ENCODE data around the gene TSHZ2. TPM values are rescaled to one million over a fixed set of nuclear protein-coding genes. Genes with fewer than 3 reads are reported as not detected.

TSHZ2 gene
- total RNA-seq, 1 experiment from 2014 or later = 0.07 TPM

- H3K79me1 ChIP-seq (ENCODE audit: insufficient read depth, low read depth, low read length, poor library complexity, severe bottlenecking) = no peaks in the 10 kb centered on the region
- no peak overlapping the region for H3K4ac ChIP-seq (ENCODE audit: low read depth, low read length)
- no peak overlapping the region for H3K18ac ChIP-seq (ENCODE audit: insufficient read length, low read depth, low read length)
- H3K27me3 ChIP-seq (ENCODE audit: insufficient read depth, low read length) = no peaks in the 10 kb centered on the region
- H4K5ac ChIP-seq (ENCODE audit: insufficient read length, low read depth, low read length) = no peak overlapping the region
- no CpG with 5 or more reads among the region's 8 CpGs for WGBS (ENCODE audit: extremely low coverage, insufficient read length, low lambda C conversion rate)
- Mint-ChIP-seq H3K27ac (no peak overlapping the region), H3K4me1 (no peaks in the 10 kb centered on the region; a peak in 1 of 4 replicates), H3K4me3 (no peak overlapping the region), H3K9me3 (no peaks in the 10 kb centered on the region; a peak in 1 of 5 replicates), H3K36me3 (ENCODE audit: insufficient read depth in 1 of 3, low read depth in 3 of 3) (no peaks in the 10 kb centered on the region), H3K27me3 (ENCODE audit: low read depth) (no peaks in the 10 kb centered on the region; the same call in 1 of the 2 replicates)
- H3K4me1 ChIP-seq (ENCODE audit: insufficient read depth, low read length) = no peaks in the 10 kb centered on the region
- H4K20me1 ChIP-seq (ENCODE audit: control insufficient read depth, insufficient read depth, insufficient read length) = no peaks in the 10 kb centered on the region
- H2BK15ac ChIP-seq (ENCODE audit: low read depth, low read length) = no peak overlapping the region
- DNase-seq = no peak
- H2BK20ac ChIP-seq (ENCODE audit: low read depth, low read length, poor library complexity, severe bottlenecking) = no peak overlapping the region
- H3K79me2 ChIP-seq (ENCODE audit: insufficient read depth, low read length) = no peaks in the 10 kb centered on the region
- no peak overlapping the region for H3K9ac ChIP-seq (ENCODE audit: extremely low read depth, insufficient read length, low read length)
- no peak overlapping the region for H3T11ph ChIP-seq (ENCODE audit: low read length)
- H3K4me2 ChIP-seq (ENCODE audit: insufficient read depth, insufficient read length, low read length) = no peak overlapping the region
- H2AFZ ChIP-seq (ENCODE audit: low read length) = no peak overlapping the region
- no peak overlapping the region for H3K14ac ChIP-seq (ENCODE audit: insufficient read depth, low read length)
- no peaks in the 10 kb centered on the region for H3K9me3 ChIP-seq (ENCODE audit: control insufficient read depth, low read depth, low read length)
- no peaks in the 10 kb centered on the region for H3K23me2 ChIP-seq (ENCODE audit: insufficient read length, low read depth, low read length, poor library complexity, severe bottlenecking)
- H4K8ac ChIP-seq (replicated peaks; ENCODE audit: insufficient read length, low read depth, low read length) = no peak overlapping the region
- H2BK120ac ChIP-seq (ENCODE audit: low read depth, low read length, poor library complexity, severe bottlenecking) = no peak overlapping the region
- TF ChIP-seq CTCF (conservative IDR thresholded peaks at IDR 0.05) = no peak
- H3K56ac ChIP-seq (ENCODE audit: insufficient read length, low read depth, low read length) = no peak overlapping the region
- H4K91ac ChIP-seq (ENCODE audit: insufficient read length, low read depth, low read length) = no peak overlapping the region
- H3K27ac ChIP-seq (ENCODE audit: insufficient read length, low read depth, low read length) = no peak overlapping the region
- H2AK5ac ChIP-seq (ENCODE audit: insufficient read length, low read length) = no peak overlapping the region
- H3K23ac ChIP-seq (ENCODE audit: insufficient read length, low read depth, low read length) = no peak overlapping the region
- no peak overlapping the region for H2BK12ac ChIP-seq (ENCODE audit: insufficient read length, low read depth, low read length)
- no peak overlapping the region for H2BK5ac ChIP-seq (ENCODE audit: insufficient read length, low read length)
Measured at GRCh38 chr20:53306192-53306805, 334.1 kb downstream of the TSHZ2 start.

Data from H9 (cell line).